Measurements from ENCODE around the gene MOCS1. TPM values are rescaled to one million over a fixed set of nuclear protein-coding genes. Genes with fewer than 3 reads are reported as not detected.

Gene MOCS1
- total RNA-seq, 4 donors from 2014 or later, result 52.0 to 128 (median 81.1) TPM

GRCh38 chr6:39907871-39908575 lies 26.2 kb downstream of the MOCS1 start:
- no peak for TF ChIP-seq CTCF (IDR thresholded peaks at IDR 0.05; ENCODE audit: low read depth)

GRCh38 chr6:39906318-39906761 lies 27.9 kb downstream of the MOCS1 start:
- TF ChIP-seq CTCF (IDR thresholded peaks at IDR 0.05; ENCODE audit: low read depth), result no peak

GRCh38 chr6:39905640-39905975 lies 28.7 kb downstream of the MOCS1 start:
- no peak for TF ChIP-seq CTCF (IDR thresholded peaks at IDR 0.05; ENCODE audit: low read depth)

- TF ChIP-seq CTCF (IDR thresholded peaks at IDR 0.05; ENCODE audit: low read depth), result no peak
Observed at GRCh38 chr6:39904946-39905639, 29.2 kb downstream of the MOCS1 start.

GRCh38 chr6:39903656-39904055 lies 30.6 kb downstream of the MOCS1 start:
- TF ChIP-seq CTCF (IDR thresholded peaks at IDR 0.05; ENCODE audit: low read depth), result no peak

- no peak for TF ChIP-seq CTCF (IDR thresholded peaks at IDR 0.05; ENCODE audit: low read depth)
Observed at GRCh38 chr6:39902786-39903465, 31.3 kb downstream of the MOCS1 start.

- no peak for TF ChIP-seq CTCF (IDR thresholded peaks at IDR 0.05; ENCODE audit: low read depth)
Observed at GRCh38 chr6:39902136-39902535, 32.1 kb downstream of the MOCS1 start.
